GM12874 (cell line): Measurements from ENCODE around the gene POC1B.

ENCODE experiments used
- TF ChIP-seq, protein P1 (sequence below): IDR thresholded peaks from 2 replicates; pipeline ENCODE4 v1.5.1; 2011; ENCODE audit warnings: low read depth, mild to moderate bottlenecking, control low read depth, low read length, moderate library complexity; ENCODE audit not compliant: insufficient read depth

POC1B gene

DNA sequence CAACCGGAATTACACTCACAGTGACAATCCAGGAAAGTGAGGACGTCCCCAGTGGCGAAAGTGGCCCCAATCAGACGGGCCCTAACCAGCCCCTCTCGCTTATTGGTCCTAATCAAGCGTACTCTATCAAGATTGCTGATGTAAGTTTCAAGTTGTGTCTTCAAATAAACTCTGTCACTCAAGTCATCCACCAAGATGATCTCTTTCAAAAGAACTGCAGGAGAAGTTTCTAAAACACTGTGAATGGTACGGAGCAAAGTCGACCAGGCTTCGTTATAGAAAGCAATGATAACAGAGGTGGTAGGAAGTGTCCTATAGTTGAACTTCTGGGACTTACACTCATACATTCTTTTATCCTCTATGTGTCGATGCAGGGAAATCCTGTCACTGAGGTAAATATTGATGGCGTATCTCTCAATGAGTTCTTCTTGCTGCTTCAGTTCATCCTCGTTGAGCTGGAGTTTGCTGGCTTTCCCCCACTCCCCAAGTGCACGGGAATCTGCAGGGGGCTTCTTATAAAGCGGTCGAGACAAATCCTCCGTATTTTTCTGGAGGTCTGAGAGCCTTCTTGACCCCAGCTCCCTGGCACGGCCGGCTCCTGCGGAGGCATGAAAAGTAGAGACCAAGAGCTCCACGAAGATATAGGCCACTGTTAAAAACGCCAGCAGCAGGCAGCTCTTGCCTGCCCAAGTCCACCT is 1.9 kb downstream of the POC1B start:
- TF ChIP-seq, protein P1, sequence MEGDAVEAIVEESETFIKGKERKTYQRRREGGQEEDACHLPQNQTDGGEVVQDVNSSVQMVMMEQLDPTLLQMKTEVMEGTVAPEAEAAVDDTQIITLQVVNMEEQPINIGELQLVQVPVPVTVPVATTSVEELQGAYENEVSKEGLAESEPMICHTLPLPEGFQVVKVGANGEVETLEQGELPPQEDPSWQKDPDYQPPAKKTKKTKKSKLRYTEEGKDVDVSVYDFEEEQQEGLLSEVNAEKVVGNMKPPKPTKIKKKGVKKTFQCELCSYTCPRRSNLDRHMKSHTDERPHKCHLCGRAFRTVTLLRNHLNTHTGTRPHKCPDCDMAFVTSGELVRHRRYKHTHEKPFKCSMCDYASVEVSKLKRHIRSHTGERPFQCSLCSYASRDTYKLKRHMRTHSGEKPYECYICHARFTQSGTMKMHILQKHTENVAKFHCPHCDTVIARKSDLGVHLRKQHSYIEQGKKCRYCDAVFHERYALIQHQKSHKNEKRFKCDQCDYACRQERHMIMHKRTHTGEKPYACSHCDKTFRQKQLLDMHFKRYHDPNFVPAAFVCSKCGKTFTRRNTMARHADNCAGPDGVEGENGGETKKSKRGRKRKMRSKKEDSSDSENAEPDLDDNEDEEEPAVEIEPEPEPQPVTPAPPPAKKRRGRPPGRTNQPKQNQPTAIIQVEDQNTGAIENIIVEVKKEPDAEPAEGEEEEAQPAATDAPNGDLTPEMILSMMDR = no peak

DNA sequence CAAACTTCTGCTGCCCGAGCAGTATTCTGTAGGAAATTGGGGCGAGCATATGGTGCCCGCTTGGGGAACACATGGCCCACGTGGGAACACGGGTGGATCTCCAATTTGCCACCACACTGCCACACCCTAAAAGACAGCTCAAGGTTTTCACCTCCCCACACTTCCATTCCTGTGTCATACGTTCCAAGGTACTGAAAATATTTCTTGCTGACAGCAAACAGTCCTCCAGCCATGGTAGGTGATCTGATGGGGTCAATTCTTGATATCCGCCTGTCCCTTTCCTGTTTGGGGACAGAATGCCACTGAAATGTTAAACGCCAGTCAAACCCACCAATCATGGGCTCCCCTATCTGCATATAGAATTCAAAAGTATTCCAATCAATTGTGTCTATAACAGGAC is 2.5 kb downstream of the POC1B start:
- TF ChIP-seq, protein P1 = no peak

DNA sequence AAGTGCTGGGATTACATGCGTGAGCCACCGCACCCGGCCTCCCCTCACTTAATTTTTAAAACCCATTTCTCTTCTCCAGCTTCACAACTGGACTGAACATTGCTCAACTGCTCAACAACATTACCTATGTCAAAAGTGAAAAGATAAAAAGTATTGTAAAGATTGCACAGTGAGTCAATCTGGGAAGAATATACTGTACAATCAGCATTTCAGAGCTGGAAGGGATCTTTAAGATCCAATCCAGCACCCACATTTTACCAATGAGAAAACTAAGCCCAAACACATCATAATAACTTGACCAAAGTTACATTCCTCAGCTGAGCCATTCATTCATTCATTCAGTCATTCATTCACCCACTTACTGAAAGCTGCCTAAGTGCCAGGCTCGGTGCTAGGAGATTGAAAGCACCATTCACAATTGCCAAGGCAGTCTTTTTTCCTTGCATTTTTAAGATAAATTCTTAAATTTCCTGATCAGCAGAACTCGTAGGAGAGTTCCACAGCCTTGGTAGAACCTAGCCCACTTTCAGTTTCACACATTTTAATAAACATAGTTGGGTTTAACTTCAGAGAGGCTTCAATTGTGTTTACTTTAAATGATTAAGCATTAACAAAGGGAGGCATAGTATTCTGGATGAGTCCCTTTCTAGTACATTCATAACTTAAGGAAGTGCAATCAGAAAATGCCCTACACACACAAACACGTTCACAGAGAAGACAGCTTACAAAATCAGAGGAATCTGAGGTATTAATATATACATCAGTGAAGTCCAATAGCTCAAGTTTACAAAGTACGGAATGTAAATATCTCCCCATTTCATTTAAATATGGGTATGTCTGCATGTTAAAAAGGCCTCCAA is 4.3 kb downstream of the POC1B start:
- TF ChIP-seq, protein P1 = no peak

DNA sequence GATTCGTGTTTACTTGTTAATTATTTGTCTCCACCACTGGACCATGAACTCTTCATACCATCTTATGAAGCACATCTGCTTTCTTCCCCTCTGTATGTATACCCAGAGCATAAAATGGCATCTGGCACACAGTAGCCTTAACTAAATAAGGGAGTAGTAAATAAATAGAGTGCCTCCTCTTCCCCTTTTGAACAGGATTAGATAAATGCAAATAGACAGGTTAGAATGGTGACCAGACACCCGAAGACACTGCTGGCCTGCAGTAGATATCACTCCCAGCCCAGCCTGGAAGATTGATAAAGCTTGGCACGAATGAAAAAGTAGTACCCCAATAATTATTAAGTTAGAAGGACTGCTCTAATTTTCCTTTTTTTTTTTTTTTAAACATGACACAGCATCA is 8.1 kb downstream of the POC1B start:
- TF ChIP-seq, protein P1 = no peak

DNA sequence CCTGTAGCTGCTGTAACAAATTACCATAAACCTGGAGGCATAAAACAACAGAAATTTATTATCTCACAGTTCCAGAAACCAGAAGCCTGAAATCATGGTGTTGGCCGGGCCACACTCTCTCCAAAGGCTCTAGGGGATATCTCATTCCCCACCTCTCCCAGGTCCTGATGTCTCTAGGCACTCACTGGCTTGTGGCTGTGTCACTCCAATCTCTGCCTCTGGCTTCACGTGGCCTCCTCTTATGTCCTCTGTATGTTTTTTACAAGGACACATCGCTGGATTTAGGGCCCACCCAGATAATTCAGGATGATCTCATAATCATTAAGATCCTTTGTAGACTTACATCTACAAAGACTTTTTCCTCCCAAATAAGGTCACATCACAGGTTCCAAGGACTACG is 9.2 kb downstream of the POC1B start:
- TF ChIP-seq, protein P1 = no peak

DNA sequence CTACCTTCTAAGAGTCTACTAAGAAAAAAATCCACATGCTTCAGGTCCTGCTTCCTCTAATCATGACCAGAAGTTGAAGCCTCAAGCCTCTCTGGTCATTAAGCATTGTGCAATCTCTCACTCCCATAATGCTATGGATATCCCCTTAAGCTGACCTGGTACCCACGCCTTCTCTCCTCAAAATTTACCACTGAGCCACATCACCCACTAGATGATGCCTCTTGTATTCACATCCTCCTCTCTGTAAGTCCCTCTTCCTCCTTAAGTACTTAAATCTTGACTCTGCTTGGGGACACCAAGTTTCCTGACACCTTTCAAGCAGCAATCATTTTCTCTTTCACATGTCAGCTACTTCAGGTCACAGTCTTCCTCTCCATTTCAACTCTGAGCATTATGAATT is 11.1 kb downstream of the POC1B start:
- TF ChIP-seq, protein P1 = no peak

DNA sequence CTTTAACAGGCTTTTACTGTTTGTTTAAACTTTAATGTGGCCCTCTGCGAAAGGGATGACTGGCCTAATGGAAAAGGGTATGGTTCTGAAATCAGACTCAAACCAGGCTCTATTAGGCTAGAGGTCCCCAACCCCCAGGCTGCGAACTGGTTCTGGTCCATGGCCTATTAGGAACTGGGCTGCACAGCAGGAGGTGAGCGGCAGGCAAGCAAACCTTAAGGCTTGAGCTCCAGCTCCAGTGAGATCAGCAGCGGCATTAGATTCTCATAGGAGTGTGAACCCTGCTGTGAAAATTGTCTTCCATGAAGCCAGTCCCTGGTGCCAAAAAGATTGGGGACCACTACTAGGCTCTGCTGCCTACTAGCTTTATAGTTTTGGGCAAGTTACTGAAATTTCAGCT is 12.3 kb downstream of the POC1B start:
- TF ChIP-seq, protein P1 = no peak
